GM12878 (cell line): Measurements from ENCODE around the gene ANGPTL4.

Experiments
- POLR2AphosphoS5 ChIP-seq: IDR thresholded peaks from 2 replicates; pipeline ENCODE4 v1.6.1; 2011; ENCODE audit warnings: mild to moderate bottlenecking, low read length, inconsistent platforms
- ZNF274 ChIP-seq: IDR thresholded peaks from one replicate; pipeline ENCODE4 v1.8.0; 2011; ENCODE audit not compliant: insufficient read length, insufficient read depth
- TF ChIP-seq, protein P1 (sequence below): IDR thresholded peaks from 2 replicates; pipeline ENCODE4 v1.6.1; 2012; ENCODE audit warnings: low read depth, low read length, improper control_type of control experiment

DNA sequence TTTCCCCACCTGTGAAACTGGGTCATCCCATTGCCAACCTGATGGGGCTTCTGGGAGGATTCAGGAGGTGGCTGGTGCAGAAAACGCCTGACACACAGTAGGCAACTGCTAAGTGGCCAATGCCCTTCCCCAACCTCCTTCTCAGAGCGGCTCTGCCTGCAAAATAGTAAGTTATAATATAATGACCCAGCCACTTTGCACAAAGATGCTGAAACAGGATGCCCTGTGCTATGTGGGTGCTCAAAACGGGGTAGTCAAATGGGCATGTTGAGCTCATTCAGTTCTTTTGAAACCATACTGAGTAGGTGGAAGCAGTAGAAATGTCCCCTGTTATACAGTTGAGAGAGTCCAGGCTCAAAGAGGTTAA lies 49.7 kb downstream of the ANGPTL4 start:
- TF ChIP-seq, protein P1, sequence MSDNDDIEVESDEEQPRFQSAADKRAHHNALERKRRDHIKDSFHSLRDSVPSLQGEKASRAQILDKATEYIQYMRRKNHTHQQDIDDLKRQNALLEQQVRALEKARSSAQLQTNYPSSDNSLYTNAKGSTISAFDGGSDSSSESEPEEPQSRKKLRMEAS = no peak
- TF ChIP-seq ZNF274 = no peak
- no peak for TF ChIP-seq POLR2AphosphoS5
